Measurements from ENCODE around the gene UBTD2. TPM values are rescaled to one million over a fixed set of nuclear protein-coding genes. Genes with fewer than 3 reads are reported as not detected.
A peak's percentile ranks its signal among the peaks of the same experiment; 100 is the strongest.

The UBTD2 gene
- total RNA-seq, 4 donors from 2014 or later = 17.3 to 26.6 (median 20.2) TPM

DNA sequence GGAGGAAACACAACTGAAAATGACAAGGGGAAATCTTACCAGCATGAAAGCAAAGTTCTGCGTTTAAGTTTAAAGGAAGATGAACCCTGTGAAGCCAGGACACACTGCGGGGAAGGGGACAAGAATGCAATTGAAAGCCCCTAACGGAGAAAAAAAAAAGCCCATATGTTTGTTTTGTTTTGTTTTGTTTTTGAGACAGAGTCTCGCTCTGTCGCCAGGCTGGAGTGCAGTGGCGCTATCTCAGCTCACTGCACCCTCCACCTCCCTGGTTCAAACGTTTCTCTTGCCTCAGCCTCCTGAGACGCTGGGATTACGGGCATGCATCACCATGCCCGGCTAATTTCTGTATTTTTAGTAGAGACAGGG lies 98.5 kb downstream of the UBTD2 start:
- Histone ChIP-seq H3K4me3 (no peak overlapping the region), H3K27ac (peak overlapping the region in 3 of 4 donors; percentile 5 to 96 (median 93)), H3K36me3 (no peaks in the 10 kb centered on the region), H3K27me3 (no peaks in the 10 kb centered on the region), H3K4me1 (peaks cover 0 to 47% (median 3%) of the 10 kb centered on the region in 3 donors), H3K9me3 (no peaks in the 10 kb centered on the region)
- no peak for ATAC-seq
- no peak for TF ChIP-seq POLR2AphosphoS5 (IDR thresholded peaks at IDR 0.05)
- TF ChIP-seq EP300 (IDR thresholded peaks at IDR 0.05) = no peak
- TF ChIP-seq POLR2A (IDR thresholded peaks at IDR 0.05) = no peak
- TF ChIP-seq, protein P1, sequence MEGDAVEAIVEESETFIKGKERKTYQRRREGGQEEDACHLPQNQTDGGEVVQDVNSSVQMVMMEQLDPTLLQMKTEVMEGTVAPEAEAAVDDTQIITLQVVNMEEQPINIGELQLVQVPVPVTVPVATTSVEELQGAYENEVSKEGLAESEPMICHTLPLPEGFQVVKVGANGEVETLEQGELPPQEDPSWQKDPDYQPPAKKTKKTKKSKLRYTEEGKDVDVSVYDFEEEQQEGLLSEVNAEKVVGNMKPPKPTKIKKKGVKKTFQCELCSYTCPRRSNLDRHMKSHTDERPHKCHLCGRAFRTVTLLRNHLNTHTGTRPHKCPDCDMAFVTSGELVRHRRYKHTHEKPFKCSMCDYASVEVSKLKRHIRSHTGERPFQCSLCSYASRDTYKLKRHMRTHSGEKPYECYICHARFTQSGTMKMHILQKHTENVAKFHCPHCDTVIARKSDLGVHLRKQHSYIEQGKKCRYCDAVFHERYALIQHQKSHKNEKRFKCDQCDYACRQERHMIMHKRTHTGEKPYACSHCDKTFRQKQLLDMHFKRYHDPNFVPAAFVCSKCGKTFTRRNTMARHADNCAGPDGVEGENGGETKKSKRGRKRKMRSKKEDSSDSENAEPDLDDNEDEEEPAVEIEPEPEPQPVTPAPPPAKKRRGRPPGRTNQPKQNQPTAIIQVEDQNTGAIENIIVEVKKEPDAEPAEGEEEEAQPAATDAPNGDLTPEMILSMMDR (IDR thresholded peaks at IDR 0.05) = no peak
- WGBS, 2 donors (ENCODE audit: low coverage in 1 of 2) = 83 to 85% methylated on average over 10 of the region's 10 CpGs

DNA sequence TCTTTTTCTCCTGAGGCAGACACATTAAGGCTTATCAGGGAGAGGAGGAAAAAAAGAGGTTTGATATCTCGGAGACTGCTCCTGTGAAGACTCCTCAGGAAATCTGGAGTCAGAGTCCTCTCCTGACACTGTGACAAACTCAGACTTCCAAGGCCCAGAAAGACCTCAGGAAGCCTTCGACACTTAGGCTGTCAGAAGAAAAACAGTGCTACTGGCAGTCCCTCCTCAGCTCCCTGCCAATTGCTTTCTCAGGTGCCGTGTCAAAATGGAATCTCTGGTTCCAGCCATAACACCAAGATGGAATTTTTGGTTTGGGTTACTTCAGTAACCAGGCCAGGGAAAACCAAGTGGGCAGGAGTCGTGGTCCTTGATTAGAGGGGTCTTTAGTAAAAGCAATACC lies 99.7 kb downstream of the UBTD2 start:
- no peaks in the 10 kb centered on the region for H3K27me3 ChIP-seq
- 73 to 78% methylated on average over 1 to 4 of the region's 4 CpGs for WGBS, 2 donors (ENCODE audit: low coverage in 1 of 2)
- H3K4me3 ChIP-seq = no peak overlapping the region
- no peaks in the 10 kb centered on the region for H3K36me3 ChIP-seq
- H3K27ac ChIP-seq = peak overlapping the region in 1 of 4 donors; percentile 10
- peaks cover 0 to 55% (median 12%) of the 10 kb centered on the region in 3 donors for H3K4me1 ChIP-seq
- ATAC-seq = no peak
- TF ChIP-seq EP300 (IDR thresholded peaks at IDR 0.05) = no peak
- no peak for TF ChIP-seq POLR2AphosphoS5 (IDR thresholded peaks at IDR 0.05)
- TF ChIP-seq POLR2A (IDR thresholded peaks at IDR 0.05) = no peak
- TF ChIP-seq, protein P1 (IDR thresholded peaks at IDR 0.05) = no peak
- no peaks in the 10 kb centered on the region for H3K9me3 ChIP-seq

DNA sequence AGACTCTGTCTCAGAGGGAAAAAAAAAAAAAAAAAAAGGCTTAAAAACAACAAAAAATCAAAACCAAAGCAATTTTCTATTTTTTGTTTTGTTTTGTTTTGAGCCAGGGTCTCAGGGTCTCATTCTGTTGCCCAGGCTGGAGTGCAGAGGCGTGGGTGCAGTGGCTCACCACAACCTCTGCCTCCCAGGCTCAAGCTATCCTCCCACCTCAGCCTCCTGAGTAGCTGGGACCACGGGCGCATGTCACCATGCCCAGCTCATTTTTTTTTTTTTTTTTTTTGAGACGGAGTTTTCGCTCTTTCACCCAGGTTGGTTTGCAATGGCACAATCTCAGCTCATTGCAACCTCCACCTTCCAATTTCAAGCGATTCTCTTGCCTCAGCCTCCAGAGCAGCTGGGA lies 101.3 kb downstream of the UBTD2 start:
- WGBS, 2 donors (ENCODE audit: low coverage in 1 of 2) = 91 to 100% methylated on average over 1 to 6 of the region's 6 CpGs
- Histone ChIP-seq H3K4me3 (no peak overlapping the region), H3K27me3 (no peaks in the 10 kb centered on the region), H3K27ac (no peak overlapping the region), H3K4me1 (peaks cover 0 to 57% (median 12%) of the 10 kb centered on the region in 3 donors), H3K36me3 (no peaks in the 10 kb centered on the region), H3K9me3 (no peaks in the 10 kb centered on the region)
- no peak for TF ChIP-seq POLR2AphosphoS5 (IDR thresholded peaks at IDR 0.05)
- TF ChIP-seq, protein P1 (IDR thresholded peaks at IDR 0.05) = no peak
- no peak for TF ChIP-seq EP300 (IDR thresholded peaks at IDR 0.05)
- TF ChIP-seq POLR2A (IDR thresholded peaks at IDR 0.05) = no peak
- ATAC-seq = no peak

DNA sequence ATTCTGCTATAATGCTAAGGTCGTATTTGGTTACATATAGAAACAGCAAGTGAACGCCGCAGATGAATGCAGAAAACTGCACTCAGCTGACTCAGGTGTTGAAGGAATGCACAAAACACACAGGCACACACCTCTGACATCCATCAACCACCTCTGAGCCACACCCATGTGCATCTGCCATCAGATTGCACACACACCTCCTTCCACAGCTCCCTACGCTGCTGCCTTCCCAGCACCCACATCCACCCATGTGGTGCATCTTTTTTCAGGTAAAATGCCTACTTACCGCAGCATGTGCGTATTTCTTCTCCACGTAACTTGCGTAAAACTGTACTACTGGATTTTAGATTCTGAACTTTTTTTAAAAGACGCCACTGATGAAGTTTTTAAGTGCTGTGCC lies 102.6 kb downstream of the UBTD2 start:
- ATAC-seq = no peak
- 94% methylated on average over 9 of the region's 9 CpGs for WGBS, 2 donors (ENCODE audit: low coverage in 1 of 2)
- peaks cover 0 to 43% (median 9%) of the 10 kb centered on the region in 3 donors for H3K4me1 ChIP-seq
- H3K36me3 ChIP-seq = no peaks in the 10 kb centered on the region
- H3K27me3 ChIP-seq = no peaks in the 10 kb centered on the region
- no peaks in the 10 kb centered on the region for H3K9me3 ChIP-seq
- no peak overlapping the region for H3K4me3 ChIP-seq
- no peak overlapping the region for H3K27ac ChIP-seq
- TF ChIP-seq POLR2AphosphoS5 (IDR thresholded peaks at IDR 0.05) = no peak
- no peak for TF ChIP-seq EP300 (IDR thresholded peaks at IDR 0.05)
- TF ChIP-seq POLR2A (IDR thresholded peaks at IDR 0.05) = no peak
- TF ChIP-seq, protein P1 (IDR thresholded peaks at IDR 0.05) = no peak
